Coronary artery (tissue), 2 donors: ENCODE measurements around the gene PGAP6.
A peak's percentile ranks its signal among the peaks of the same experiment; 100 is the strongest.

Experiments used
- DNase-seq: peaks from one replicate; pipeline ENCODE4 v3.0.0-alpha.2; 2017; ENCODE audit warnings: low spot score
- H3K27ac ChIP-seq, 2 donors: fragments of 200-600 bp; sonication (generic); one replicate each; pipeline ENCODE4 v1.5.1; 2016 to 2019
- H3K4me3 ChIP-seq: fragments of 200-600 bp; sonication (generic); 2 replicates; pipeline ENCODE4 v1.5.1; 2016; ENCODE audit warnings: mild to moderate bottlenecking, moderate library complexity
- TF ChIP-seq, protein P1 (sequence below): fragments of 200-600 bp; sonication (generic); IDR thresholded peaks from one replicate; pipeline ENCODE4 v1.5.1; 2019; ENCODE audit warnings: antibody characterized with exemption

PGAP6 gene

DNA sequence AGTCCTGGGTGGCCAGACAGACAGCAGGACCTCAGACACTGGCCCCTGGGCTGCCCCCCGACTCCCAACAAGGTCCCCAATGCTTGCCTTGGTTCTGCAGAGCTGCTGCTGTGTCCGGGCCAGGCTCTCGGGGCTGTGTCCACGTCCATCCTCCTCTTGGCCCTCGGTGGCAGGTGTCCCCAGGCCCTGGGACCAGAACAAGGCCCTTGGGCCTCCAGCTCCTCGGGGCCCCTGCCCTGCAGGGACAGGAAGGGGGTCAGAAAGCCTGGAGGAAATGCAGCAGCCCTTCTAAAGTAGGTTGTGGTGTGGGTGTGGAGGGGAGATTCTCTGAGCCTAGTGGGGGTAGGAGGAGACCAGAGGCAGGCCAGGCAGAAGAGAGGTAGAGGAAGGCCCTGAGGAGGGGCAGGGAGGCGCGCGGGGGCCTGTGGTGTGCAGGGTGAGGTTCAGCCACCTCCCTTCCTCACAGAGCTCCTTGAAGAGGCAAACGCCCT, 26.8 kb downstream of the PGAP6 start:
- H3K4me3 ChIP-seq: no peak overlapping the region
- no peak overlapping the region for H3K27ac ChIP-seq
- DNase-seq: no peak
- TF ChIP-seq, protein P1, sequence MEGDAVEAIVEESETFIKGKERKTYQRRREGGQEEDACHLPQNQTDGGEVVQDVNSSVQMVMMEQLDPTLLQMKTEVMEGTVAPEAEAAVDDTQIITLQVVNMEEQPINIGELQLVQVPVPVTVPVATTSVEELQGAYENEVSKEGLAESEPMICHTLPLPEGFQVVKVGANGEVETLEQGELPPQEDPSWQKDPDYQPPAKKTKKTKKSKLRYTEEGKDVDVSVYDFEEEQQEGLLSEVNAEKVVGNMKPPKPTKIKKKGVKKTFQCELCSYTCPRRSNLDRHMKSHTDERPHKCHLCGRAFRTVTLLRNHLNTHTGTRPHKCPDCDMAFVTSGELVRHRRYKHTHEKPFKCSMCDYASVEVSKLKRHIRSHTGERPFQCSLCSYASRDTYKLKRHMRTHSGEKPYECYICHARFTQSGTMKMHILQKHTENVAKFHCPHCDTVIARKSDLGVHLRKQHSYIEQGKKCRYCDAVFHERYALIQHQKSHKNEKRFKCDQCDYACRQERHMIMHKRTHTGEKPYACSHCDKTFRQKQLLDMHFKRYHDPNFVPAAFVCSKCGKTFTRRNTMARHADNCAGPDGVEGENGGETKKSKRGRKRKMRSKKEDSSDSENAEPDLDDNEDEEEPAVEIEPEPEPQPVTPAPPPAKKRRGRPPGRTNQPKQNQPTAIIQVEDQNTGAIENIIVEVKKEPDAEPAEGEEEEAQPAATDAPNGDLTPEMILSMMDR: no peak

DNA sequence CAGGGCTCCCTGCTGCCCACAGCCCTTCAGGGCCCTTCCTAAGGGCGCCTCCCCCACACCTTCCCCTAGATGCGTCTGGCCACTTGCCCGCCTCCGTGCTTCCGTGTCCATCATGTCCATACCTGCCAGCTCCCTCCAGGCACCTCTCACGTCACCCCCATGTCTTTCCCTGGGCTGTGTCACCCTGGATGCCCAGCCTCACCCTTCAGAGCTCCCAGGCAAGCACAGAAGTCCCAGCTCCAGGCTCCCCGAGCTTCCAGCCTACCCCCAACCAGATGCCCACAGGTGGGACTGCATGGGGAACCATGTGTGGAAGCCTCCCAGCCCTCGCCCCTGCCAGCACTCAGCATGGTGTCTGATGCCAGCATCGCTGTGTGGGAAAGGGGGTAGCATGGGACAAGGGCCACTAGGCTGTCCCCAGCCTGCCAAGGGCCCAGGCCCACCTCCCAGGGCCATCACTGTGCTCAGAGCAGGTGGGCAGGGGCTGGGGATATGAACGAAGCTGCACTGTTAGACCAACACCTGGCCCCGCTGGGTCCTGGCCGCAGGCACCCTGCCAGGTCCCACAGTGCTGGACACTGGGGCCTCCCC, 27.4 kb downstream of the PGAP6 start:
- Histone ChIP-seq H3K4me3 (no peak overlapping the region), H3K27ac (no peak overlapping the region)
- DNase-seq: no peak
- TF ChIP-seq, protein P1: no peak

DNA sequence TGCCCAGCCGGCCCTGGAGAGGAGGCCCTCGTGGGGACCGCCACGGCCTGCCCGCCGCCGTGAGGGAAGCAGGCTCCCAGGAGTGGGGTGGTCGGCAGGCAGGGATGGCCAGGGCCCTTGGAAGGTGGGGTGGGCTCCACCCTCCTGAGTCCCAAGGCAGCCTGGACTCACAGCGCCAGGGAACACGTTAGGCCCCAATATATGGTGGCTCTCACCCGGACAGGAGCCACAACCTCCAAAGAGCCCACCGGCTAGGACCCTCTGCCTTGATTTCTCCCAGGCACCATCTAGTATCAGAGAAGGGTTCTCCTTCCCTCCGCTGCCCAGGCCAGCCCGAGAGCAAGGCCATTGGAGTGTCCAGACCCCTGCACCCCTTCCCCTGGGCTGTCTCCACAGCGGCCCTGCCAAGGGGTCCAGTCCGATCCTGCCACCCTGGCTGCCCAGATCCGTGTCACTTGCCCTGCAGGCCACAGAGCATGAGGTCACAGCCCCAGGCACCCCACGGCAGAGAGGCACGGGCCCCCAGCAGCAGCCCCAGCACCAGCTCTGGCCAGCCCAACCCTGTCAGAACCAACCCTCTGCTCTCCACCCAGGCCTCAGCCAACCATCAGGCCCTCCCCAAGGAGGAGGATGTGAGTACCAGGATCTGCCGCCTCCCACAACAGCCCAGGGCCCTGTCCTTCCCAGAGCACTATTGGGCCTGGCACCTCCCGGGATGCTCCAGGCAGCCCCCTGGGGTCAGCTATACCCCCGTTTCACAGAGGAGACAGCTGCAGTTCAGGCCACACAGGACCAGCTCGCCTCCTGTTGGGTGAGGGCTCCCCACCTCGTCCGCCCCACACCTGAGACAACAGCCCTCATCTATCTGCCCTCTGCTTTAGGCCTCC, 28.1 kb downstream of the PGAP6 start:
- H3K4me3 ChIP-seq: peak overlapping the region; percentile 99
- TF ChIP-seq, protein P1: no peak
- peak; percentile 79 for DNase-seq
- H3K27ac ChIP-seq: peak overlapping the region; percentile 42 to 88

DNA sequence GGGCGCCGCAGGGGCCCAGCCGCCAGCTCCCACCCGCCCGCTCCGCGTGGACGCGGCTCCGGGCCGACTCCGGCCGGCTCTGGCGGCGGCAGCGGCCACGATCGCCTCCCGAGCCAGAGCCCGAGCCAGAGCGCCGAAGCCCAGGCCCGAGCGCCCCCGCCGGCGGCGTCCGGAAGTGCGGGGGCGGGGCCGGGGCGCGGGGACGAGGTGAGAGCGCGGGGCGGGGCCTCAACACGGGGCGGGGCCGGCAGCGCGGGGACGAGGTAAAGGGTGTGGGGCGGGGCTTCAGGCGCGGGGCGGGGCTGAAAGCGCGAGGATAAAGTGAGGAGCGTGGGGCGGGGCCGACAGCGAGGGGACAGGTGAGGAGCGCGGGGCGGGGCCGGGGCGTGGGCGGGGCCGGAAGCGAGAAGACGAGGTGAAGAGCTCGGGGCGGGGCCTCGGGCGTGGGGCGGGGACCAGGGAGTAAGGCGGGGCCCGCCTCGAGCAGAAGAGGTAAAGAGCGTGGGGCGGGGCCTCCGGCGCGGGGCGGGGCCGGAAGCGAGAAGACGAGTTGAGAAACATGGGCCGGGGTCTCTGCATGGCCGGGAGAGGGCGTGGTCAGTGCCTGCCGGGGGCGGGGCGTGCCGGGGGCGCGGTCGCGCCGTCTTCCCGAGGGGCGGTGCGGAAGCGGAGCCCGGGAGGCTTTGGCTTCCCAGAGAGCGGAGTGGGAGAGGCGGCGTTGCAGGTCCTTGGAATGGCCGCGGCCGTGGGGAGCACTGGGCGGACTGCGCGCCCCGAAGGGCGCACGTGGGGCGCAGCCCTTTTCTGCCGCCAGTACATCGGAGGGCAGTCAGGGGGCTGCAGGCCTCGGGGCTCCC, 29.0 kb downstream of the PGAP6 start, which contains the start of gene AXIN1:
AXIN1 (minus strand) TSS at position 177 of the 857 bp plus-strand sequence. CDS start 5,698 bp downstream, outside the sequence.
- DNase-seq: peak; percentile 99
- peak within 1 kb of the TSS; percentile 58 to 88 for H3K27ac ChIP-seq
- peak within 1 kb of the TSS; percentile 99 for H3K4me3 ChIP-seq
- TF ChIP-seq, protein P1: peak; percentile 61

DNA sequence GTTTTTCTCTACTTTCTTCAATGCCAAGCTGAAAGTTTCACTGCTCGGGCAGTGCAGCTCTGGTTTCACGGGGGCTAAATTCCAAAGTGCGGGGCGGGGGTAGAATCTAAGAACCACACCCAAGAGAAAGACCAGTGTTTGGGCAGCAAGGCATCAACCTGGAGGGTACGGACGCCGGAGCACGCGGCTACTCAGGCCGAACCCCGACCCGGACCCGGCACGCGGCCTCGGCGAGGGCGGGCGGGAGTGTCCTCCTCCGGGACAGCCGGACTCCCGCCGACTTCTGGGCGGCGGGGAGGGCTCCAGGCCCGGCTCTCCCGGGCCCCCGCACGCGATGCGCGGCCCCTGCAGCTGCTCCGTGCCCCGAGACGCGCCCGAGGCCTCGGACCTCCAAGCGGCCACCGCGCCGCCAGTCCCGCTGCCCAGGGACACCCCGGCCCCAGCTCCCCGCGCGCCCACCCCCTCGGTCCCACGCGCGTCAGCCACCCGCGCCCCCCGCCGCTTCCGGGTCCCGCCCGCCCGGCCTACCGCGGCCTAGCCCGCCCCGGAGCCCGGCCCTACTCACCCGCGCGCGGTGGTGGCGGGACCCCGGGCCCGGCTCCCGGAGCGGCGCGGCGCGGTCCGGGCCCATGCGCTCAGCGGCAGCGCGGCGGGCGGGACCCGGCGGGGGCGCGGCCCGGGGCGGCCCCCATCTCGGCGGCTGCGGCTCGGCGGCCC, 29.8 kb downstream of the PGAP6 start:
- TF ChIP-seq, protein P1: no peak
- no peak for DNase-seq
- peak overlapping the region; percentile 99 for H3K4me3 ChIP-seq
- H3K27ac ChIP-seq: peak overlapping the region; percentile 58 to 88

DNA sequence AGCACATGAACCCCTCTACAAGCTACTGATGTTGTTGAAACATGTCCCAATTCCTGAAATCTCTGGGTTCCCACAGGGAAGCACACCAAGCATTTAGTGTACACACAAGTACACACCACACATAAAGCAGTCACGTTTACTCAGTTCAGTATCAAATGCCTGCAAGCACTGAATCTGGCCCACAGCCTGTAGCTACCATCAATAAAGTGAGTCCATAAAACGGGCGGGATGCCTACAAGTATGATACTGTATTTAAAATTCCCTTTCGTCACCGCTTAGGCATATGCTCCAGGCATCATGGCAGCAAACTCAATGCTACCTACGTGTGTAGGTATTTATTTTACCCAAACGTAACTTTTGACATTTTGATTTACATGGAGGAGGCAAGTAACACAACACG, 31.6 kb downstream of the PGAP6 start:
- no peak for DNase-seq
- no peak overlapping the region for H3K27ac ChIP-seq
- H3K4me3 ChIP-seq: no peak overlapping the region
- TF ChIP-seq, protein P1: no peak
